ENCODE measurements around the gene PHOX2B.

Gene PHOX2B

GRCh38 chr4:41709844-41710481 is 38.6 kb downstream of the PHOX2B start:
- no peak for DNase-seq

DNA sequence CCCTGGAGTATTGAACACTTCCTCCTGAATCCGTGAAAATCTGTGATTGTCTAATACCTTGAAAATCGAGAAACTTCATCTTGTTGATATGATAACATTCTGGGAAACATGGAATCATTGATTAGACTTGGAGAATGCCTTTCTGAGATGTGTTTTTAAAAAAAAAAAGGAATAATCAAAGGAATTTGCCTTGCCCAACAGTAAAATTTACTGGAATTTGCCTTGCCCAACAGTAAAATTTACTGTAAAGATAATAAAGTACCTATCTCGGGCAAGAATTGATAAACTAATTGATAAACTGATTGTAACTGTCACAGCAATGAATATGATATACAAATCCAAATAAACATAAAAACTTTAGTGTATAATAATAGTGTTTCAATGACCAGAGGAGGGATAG is 44.7 kb downstream of the PHOX2B start:
- no peak for DNase-seq

- no peak for DNase-seq
These were observed 45.8 kb downstream of the PHOX2B start for GRCh38 chr4:41702770-41703169.

- no peak for DNase-seq
These were observed 46.5 kb downstream of the PHOX2B start for GRCh38 chr4:41701983-41702382.

DNA sequence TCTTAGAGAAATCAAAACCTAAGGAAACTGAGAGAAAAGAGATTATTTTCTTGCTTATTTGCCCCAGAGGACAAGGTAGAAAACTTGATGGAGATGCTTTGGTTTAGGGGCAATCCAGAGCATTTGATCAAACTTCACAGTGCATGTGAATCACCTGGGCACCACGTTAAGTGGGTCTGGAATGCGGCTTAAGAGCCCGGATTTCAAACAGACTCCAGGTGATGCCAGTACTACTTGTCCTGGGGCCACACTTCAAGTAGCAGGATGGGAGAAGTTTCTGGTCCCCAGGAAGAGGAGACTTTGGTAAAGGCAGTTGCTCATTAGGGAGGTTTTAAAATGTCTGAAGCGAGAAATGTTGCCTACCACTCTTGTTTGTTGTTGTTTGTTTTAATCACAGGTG is 51.8 kb downstream of the PHOX2B start:
- no peak for DNase-seq

GRCh38 chr4:41696131-41696530 is 52.4 kb downstream of the PHOX2B start:
- no peak for DNase-seq
